UCSD-AML1 (cell line): ENCODE data around the gene C3orf70.

ENCODE experiments used
- DNase-seq: peaks from one replicate; lab custom pipeline; 2025; ENCODE audit not compliant: unreplicated experiment; lab: John Stamatoyannopoulos, UW

Gene C3orf70

DNA sequence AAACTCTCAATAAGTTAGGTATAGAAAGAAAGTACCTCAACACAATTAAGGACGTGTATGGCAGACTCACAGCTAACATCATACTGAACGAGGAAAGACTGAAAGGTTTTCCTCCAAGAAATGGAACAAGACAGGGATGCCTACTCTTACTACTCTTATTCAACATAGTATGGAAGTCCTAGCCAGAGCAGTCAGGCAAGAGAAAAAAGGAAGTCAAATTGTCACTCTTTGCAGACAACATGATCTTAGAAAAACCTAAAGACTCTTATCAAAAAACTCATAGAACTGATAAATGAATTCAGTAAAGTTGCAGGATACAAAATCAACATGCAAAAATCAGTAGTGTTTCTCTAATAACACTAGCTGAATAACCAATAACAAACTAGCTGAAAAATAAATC, 96.0 kb downstream of the C3orf70 start:
- no peak for DNase-seq

DNA sequence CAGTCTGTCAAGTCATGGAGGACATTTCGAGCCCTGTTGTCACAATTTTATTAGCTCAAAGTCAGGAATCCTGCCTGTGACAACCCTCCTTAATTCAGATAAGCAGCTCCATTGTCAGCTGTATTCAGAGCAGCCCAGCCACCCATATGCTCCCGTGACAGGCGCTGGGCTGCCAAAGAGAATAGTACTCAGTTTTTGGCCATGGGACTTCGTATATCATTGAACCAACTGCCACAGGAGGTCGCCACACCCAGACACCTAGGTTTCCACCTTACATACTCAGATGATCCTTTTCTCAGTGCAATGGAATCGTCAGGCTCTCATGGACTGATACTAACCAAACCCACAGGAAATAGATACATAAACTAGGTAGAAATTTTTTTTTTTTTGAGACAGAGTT, 100.2 kb downstream of the C3orf70 start:
- no peak for DNase-seq

- no peak for DNase-seq
These were observed 101.1 kb downstream of the C3orf70 start for GRCh38 chr3:185051801-185052200.

- DNase-seq: no peak
These were observed 103.2 kb downstream of the C3orf70 start for GRCh38 chr3:185049710-185050109.

- DNase-seq: no peak
These were observed 106.3 kb downstream of the C3orf70 start for GRCh38 chr3:185046603-185047002.

DNA sequence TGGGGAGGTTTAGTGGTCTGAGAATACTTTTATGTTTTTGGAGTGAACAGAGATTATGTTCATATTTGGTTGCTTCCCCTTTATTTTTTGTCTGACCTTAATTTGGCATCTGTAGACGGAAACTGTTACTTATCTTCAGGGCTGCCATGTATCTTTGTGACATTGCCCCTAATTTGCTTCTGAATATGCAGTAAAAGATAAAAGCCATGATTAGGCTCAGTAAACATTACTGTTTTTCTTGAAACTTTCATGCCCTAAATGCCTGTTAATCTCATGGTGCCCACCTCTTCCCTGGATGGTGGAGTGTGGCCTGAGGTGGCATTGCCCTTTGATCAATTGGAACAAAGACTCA, 106.7 kb downstream of the C3orf70 start:
- DNase-seq: no peak

GRCh38 chr3:185042312-185043050, 110.4 kb downstream of the C3orf70 start:
- no peak for DNase-seq

DNA sequence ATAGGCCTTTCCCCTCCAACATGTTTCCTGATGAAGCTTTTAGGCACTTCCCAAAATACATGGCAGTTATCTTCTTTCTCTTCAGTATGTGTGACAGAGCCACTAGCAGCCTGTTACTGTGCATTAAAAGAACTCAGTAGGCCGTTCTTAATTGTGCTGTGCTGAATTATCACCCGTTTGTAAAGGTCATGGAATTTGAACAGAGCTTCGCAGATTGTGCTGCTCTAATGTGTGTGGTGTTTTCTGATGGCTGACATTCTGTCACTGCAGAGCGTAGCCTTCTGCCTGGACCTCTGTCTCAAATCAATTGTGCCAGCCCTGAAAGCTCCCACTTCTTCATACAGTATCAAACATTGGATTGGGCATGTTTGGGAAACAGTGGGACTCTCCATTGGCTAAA, 111.3 kb downstream of the C3orf70 start:
- DNase-seq: no peak

DNA sequence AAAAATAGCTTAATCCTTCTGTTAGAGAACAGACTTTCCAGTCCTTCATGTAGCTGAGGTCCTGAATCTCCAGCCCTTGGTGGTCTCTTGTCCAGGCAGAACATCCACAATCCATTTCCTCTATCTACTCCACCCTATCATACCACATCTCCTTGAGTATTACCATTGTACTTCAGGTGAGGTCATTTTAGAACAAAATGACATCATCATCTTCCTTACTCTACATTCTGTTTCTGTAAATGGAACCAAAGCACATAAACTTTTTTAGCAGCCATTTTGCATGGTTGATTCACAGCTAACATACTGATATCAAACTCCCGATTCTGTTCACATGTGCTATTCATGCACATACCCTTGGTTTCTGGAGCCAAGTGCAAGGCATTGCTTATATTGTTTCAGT, 112.4 kb downstream of the C3orf70 start:
- DNase-seq: no peak

DNA sequence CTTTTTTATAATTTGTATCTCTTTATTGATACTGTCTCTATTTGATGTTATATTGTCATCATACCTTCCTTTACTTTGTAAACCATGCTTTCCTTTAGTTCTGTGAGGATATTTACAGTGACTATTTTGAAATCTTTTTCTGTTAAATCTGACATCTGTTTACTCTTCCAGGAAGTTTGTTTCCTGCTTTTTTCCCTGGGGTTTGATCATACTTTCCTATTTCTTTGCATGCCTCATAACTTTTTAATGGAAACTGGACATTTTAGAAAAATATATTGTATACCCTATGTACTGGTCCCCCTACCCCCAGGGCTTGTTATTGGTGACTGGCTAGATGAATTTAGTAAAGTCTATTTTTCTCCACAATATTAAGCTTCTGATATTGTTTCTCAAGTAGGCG, 115.1 kb downstream of the C3orf70 start:
- no peak for DNase-seq

- no peak for DNase-seq
These were observed 121.9 kb downstream of the C3orf70 start for GRCh38 chr3:185030951-185031350.

GRCh38 chr3:185030399-185030798, 122.5 kb downstream of the C3orf70 start:
- no peak for DNase-seq

GRCh38 chr3:185029086-185029485, 123.8 kb downstream of the C3orf70 start:
- DNase-seq: no peak

- DNase-seq: no peak
These were observed 124.7 kb downstream of the C3orf70 start for GRCh38 chr3:185028121-185028520.
